Tibial nerve (tissue), 4 donors: ENCODE measurements around the gene PNPLA7.

Experiments used
- CTCF ChIP-seq, 5 experiments: fragments of 200-600 bp in 3 of 5; fragments of 450-650 bp in 2 of 5; sonication (generic) in 3 of 5; IDR thresholded peaks; one replicate each; pipeline ENCODE4 v1.5.1; 2016 to 2019; ENCODE audit warnings: antibody characterized with exemption in 5 of 5, mild to moderate bottlenecking in 3 of 5, moderate library complexity in 2 of 5
- EP300 ChIP-seq, 2 donors: sonication (generic); formaldehyde crosslinking; IDR thresholded peaks; one replicate each; pipeline ENCODE4 v1.6.1; 2017; ENCODE audit warnings: antibody characterized with exemption in 2 of 2, mild to moderate bottlenecking in 1 of 2
- POLR2A ChIP-seq, 2 donors: fragments of 450-650 bp; IDR thresholded peaks; one replicate each; pipeline ENCODE4 v1.6.1; 2017; ENCODE audit warnings: antibody characterized with exemption in 2 of 2, mild to moderate bottlenecking in 2 of 2, moderate library complexity in 2 of 2

- TF ChIP-seq CTCF (IDR thresholded peaks at IDR 0.05) (no peak), POLR2A (IDR thresholded peaks at IDR 0.05) (no peak), EP300 (IDR thresholded peaks at IDR 0.05) (no peak)
These were observed 100.9 kb downstream of the PNPLA7 start for GRCh38 chr9:137449081-137449844.
